Cortex of kidney (tissue), 1 donor: ENCODE data around the gene IL17RA.
"Not testable (repeated sequence)": the region's sequence is repeated elsewhere in the genome, so short reads cannot be mapped to it uniquely, and the experiment has no call there.

Experiments used
- DNase-seq: peaks from one replicate; lab custom pipeline; 2025; lab: John Stamatoyannopoulos, UW

Gene IL17RA

DNA sequence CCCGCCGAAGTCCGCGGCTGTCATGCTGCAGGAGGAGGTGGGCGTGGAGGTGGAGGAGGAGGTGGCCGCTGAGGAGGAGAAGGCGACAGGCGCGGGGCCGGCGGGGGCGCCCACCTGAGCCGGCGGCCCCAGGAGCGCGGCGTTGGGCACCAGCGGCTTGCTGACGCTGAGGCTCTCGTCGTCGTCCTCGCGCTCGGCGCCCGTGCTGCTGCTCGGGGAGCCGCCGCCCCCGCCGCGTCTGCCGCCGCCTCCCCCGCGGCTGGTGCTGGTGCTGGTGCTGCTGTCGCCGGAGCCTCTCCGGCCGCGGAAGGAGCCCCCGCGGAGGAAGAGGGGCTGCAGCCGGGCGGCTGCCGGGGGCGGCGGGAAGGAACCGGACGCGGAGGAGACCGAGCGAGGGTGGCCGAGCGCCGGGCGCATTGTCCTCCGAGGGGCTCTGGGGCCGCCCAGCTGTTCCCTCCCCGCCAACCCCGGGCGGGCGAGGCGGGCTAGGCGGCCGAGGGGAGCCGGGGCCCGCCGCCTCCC is 36.0 kb downstream of the IL17RA start:
- no peak for DNase-seq

DNA sequence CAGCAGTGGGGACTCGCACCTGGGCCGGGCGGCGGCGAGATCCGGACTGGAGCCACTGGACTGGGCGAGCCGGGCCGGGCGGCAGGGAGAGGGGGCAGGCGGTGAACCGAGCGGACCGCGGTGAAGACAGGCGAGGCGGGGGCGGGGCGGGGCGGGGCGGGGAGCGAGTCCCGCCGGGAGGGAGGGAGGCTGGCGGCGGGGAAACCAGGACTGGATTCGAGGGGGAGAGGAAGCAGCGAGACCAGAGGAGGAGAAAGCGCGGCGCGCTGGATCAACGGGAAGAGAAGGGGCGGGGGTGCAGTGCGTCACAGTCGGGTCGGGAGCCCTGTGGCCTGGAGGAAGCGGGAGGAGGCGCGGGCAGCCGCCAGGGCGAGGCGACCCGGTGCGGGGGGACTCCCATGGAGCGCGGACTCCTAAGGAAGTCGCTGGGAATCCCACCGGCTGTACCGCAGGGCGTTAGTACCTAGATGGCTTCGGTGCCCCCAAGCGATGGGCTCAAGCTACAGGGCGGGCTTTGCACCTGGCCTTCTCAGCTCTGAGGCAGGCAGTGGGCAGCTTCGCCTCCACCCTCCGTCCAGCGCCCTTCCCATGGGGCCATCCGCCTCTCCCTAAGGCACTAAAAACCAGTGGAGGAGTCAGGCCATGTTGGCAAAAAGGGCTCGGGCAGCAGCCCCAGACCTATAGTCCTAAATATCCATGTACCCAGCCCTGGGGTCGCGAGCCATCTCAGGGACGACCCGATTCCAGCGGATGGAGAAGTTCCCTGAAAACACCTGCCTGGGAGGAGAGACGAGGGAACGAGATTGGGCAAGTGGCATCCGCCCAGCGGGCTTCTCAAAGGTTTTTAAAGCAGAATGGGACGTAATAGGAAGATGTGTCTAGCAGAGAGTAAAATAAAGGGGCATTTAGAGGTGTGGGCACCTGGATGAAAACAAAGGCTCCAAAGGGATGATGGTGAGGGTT is 36.7 kb downstream of the IL17RA start, which contains the start of gene TMEM121B:
Gene TMEM121B (minus strand): TSS at position 128 of the 963 bp plus-strand sequence. CDS start 233 bp downstream, outside the sequence.
- DNase-seq: no peak

DNA sequence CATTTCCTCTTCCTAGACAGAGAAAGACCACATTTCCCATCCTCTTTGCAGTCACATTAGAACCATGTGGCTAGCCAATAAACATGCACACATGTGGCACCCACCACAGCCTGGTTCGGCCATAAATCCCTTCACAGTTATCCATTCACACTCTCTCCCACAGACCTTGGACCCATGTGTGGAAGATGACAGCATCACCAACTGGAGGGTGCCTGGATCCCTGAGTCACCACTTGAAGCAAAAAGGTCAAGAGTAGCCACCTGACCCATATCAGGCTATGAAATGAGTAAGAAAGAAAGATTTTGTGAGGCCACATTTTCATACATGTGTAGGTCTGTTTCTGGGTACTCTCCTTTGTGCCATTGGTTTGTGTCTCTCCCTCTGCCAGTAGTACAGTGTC is 45.4 kb downstream of the IL17RA start:
- no peak for DNase-seq

DNA sequence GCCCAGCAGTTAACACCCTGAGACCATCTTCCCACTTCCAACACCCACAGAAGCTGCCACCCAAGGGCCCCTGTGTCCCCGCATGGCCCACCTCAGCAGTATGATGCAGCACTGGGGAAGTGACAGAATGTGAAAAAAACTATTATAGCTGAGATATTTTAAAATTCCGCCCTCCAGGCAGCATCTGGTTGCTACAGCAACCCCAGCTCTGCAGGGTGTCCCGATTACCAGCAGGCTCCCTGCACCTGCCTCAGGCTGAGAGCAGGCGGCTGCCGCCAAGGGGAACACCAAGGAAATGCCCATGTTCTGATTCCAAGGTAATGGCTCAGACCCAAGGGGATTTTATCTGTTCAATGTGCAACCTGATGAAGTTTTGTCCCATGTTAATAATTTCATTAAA is 46.9 kb downstream of the IL17RA start:
- no peak for DNase-seq

DNA sequence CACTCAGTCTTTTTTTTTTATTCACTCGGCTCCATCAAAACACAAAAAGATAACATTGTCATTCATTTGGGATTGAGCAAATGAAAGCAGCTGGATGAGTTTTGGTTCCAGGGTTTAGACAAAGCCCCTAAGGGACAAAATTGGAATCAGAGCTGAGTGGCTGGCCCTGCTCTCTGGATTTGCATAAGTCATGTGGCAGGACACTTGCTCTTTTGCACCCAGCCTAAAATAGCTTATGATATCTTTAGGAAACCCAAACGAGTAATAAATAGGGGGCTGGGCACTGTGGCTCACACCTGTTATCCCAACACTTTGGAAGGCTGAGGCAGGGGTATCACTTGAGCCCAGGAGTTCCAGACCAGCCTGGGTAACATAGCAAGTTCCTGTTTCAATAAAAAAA is 47.3 kb downstream of the IL17RA start:
- no peak for DNase-seq

DNA sequence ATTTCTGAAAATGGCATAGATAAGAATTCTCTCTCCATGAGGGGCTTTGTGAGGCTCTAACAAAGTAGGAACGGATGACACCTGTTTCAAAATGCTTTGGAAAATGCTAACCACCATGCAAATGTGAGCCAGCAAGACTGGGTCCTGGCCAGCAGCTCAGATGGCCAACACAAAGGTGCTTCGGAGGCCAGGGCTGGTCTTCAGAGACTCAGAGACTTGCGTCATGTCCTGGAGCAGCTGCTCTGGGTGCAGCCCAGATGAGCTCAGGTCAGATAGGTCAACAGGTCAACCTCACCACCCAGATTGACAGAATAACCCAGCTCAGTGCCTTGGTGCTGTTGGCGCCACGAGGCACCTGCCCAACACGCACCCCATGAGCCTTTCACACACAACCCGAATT is 48.3 kb downstream of the IL17RA start:
- DNase-seq: no peak

DNA sequence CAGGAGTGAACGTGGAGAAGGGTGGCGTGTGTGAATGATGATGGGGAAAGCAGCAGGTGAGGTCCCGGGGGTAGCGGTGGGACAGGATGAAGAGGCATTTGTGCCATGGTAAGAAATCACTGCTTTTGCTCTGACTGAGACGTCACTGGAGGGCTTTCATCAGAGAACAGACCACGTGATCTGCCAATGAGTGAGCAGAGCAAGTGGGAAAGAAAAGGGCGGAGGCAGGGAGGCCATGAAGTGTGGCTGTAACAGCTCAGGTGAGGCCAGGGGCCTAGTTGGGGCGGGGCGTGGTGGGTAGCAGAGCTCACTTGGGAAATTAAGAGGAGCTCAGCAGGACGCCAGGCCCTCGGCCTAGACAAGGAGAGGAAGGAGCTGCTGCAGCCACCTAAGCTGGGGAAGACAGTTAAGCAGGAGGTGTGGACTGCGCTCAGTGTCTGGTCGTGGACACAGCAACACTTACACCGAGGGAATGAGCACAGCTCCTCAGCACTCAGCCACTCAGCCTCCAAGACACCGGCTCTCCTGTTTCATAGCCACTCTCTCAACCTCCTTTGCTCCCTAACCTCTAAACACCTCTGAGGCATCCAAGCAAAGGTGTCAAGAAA is 50.5 kb downstream of the IL17RA start:
- DNase-seq: no peak

DNA sequence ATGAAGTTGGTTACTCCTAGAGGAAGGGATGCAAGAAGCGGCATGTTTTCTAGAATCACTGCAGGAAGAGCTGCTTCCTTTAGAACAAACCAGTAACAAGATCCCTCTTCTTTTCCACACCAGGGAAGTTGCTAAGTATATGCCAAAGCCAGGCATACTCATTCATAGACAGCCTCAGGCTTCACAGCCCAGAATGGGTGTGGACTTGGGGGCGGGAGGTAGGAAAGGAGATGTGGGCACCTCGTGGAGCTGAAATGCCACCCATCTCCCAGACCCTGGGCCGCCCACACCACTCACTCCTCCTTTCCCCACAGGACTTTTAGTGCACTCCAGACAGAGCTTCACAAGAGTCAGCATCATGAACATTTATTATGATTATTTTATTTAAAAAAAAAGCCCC is 52.4 kb downstream of the IL17RA start:
- no peak for DNase-seq

DNA sequence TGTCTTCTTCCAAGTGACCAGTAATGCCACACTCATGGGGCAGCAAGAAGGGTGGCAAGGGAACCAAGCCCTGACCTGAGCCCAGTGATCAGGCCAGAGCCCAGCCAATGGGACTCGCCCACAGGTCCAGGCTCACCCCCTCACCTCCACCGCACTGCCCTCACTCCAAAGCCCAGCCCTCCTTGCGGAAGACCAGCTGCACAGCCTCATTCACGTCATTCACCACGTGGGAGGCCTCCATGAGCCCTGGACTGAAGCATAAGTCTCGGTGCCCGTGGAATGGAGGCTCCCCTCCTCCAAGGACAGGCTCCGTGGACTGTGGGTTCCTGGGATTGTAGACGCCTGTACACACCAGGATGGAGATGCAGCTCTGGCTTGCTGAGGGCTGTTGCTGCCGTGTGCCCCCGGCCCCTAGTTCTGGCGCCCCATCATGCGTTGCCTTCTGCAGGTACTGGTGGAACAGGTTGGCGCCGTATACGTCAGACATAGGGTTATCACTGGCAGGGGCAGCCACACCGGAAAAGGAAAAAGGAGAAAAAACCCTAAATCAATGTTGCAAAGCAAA is 53.1 kb downstream of the IL17RA start:
- no peak for DNase-seq

DNA sequence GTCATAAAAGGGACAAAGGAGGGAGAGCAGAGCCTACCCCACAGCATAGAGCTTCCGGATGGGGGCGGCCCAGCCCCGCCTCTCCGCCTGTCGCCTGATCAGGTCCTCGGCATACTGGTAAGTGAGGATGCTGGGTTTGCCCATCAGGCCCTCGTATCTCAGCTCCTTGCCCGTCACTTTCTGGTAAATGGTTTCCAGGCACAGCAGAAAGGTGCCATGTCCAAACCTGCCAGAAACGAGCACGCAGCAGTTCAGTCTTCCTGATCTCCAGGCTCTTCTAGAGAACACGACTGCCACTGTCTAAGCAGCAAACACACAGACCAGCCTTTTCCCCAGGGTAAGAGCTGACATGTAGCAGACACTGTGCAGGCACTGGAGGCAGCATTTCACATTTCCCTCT is 53.7 kb downstream of the IL17RA start:
- no peak for DNase-seq

DNA sequence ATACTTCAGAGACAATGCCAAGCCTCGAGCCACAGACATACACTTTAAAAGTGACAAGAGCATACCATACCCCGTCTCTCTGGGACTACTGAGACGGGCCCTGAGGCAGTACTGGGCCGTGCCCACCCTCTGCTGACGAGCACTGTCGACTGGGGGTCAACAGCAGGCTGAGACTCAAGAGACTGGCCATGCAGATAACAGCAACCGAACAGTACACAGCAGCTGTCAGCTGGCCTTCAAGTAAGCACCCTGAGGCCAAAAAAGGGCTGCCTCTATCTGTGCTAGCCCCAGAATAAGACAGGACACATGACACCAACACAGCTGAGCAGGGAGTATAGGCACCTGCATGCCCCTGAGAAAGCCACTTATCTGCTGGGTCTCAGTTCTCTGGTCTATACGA is 55.2 kb downstream of the IL17RA start:
- DNase-seq: no peak

DNA sequence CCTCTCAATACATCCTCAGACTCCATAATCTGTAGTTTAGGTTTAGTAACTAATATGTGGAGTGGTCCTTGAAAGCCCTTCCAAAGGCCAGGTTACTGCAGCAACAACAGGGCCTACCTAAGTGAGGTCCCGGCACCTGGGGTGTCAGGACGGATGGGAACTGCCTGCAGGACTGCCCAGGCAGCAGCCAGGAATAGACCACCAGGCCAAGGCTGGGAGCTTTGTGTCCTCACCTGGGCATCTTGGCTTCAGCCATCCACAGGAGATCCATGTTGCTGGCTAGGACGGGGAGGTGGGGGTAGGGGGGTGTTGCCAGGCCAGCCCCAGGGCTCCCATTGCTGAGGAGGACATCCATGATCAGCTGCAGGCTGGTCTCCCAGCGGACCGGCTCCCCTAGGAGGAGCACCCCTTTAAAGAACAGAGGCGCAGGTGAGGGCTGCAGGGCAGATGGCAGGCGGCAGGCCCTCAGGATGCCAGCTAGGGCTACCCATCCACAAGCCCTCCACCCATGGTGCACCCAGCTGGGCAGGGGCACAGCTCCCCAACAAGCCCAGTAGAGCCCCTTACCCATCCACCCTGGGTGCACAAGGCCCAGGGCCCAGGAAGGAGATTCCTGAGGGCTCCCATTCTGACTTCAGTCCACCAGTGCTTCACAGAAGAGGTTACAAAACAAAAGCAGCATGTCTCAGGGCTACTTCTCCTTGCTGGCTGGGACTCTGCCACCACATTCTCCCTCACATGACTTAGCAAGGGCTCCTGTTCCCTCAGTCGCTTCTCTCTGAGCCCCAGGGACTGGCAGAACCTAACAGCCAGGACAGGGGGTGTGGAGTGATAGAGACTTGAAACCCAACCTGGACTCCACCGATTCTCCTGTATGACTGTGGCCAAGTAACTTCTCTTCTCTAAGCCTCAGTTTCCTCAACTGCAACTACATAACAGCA is 56.3 kb downstream of the IL17RA start:
- DNase-seq: no peak

DNA sequence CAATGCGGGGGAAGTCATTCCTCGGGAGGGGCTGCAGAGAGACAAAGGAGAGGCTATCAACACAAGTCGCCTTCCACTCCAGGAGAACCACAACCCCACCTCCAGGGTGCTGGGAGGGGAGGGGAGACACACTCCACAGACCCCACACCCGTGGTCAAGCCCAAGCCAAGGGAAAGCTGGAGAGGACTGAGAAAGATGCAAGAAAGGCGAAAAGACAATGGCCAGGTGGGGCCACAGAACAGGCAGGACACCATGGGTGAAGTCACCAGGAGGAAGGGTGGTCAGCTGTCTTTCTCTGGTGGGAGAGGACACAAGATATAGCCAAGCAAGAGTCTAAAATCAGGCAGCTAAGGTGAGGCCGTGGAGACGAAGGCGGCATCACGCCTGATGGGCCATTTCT is 58.3 kb downstream of the IL17RA start:
- no peak for DNase-seq

DNA sequence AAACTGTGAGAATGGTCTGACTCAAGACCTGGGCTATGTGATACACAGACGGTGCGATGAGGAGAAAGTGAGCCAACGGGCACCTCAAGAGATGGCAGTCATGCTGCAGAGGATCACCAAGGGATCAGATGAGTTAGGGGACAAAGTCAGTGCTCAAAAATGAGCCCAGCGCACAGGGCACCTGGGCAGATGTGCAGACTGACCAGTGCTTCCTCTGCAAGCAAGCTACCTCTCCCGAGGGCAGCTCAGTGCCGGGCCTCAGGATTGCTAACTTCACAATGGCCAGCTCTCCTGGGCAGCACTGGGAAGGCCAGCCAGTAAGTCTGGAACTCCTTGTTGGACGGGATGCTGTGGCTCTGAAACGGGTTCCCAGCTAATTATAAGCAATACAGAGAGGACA is 59.0 kb downstream of the IL17RA start:
- no peak for DNase-seq

DNA sequence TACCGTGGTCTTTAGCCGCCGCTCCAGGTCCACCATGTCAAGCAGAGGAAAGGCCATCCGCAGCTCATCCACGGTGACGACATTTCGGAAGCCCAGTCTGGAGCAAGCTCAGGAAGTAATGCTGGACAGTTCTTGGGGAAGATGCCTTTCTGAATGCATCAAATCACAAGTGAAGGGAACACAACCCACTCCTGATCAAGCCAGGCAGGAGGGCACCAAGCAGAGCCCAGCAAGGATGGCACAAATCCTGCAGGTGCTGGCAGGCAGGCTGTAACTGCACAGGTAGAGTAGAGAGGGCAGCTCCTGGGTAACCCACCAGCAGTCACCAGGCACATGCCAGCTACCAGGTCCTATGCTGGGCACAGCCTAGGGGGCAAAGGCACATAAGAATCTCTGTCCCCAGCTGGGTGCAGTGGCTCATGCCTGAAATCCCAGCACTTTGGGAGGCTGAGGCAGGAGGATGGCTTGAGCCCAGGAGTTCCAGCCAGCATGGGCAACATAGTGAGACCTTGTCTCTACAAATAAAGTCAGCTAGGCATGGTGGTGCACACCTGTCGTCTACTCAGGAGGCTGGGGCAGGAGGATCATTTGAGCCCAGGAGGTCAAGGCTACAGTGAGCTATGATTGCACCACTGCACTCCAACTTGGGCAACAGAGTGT is 60.4 kb downstream of the IL17RA start:
- DNase-seq: no peak

DNA sequence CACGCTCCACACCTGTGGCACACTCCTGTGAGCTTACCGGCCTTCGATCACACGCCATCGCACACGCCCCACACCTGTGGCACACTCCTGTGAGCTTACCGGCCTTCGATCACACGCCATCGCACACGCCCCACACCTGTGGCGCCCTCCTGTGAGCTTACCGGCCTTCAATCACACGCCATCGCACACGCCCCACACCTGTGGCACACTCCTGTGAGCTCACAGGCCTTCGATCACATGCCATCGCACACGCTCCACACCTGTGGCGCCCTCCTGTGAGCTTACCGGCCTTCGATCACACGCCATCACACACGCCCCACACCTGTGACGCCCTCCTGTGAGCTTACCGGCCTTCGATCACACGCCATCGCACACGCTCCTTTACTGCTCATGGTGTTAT is 62.7 kb downstream of the IL17RA start:
- not testable (repeated sequence) for DNase-seq

DNA sequence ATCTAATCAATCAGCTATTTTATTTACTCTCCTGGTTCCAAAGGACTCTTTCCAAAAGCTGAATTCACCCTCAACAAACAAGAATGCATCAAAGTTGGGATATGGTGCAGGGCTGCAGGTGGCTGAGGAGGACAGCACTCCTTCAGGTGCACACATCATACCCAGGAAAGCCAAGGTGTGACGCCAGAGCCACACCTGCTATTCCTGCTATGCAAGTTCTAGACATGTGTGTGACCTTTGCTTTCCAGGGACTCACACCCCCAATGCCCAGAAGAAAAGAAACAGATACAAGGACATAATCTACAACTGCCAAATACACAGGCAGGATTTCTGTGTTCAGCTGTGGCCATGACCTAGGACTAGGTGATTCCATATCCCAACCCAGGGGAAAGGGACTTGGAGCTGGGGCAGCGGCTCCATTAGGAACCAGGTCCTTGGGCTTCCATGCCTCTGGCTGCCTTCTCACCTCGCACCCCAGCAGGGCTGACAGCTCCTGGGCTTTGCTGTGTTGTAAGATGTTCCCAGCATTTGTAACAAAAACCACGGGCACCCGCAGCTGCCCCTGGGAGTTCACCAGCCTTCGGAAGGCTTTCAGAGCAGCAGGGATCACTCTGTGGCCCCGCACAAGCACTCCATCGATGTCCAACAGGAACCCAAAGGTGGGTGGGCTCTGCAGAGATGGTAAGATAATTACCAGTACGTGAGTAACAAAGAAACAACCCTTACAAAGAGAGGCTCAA is 64.4 kb downstream of the IL17RA start:
- DNase-seq: no peak

DNA sequence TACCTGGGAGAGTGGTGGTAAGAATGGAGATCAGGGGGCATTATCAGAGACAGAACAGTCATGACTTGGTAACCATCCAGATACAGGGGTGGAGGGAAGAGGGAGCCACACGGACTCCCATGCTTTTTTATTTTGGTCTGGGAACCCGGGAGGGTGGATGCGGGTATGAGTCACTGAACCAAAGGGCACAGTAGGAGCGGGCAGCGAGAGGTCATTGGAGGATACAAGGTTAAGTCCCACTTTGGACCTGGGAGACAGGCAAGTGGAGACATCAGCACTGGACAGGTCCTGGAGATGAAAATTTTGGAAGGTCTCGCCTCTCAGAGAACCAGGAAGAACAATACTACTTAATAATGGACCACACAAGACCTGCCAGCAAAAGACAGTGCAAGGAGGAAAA is 67.5 kb downstream of the IL17RA start:
- DNase-seq: no peak

DNA sequence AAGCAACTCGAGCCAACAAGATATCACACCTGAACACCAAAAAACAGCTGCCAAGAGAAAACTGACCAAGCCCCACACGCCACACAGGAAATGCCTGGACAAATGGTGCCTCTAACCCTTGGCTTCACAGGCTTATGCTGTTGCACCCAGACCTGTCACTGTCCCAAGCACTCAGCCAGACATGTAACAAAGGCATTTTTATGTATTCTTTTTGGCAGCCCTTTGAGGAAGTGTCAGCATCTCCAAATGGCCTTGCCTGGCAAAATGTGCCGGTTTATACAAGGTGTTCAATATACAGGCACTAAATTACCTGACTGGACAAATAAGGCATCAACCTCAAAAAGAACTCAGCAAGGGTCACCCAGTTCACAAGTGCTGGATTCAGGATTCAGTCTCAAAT is 68.2 kb downstream of the IL17RA start:
- no peak for DNase-seq

DNA sequence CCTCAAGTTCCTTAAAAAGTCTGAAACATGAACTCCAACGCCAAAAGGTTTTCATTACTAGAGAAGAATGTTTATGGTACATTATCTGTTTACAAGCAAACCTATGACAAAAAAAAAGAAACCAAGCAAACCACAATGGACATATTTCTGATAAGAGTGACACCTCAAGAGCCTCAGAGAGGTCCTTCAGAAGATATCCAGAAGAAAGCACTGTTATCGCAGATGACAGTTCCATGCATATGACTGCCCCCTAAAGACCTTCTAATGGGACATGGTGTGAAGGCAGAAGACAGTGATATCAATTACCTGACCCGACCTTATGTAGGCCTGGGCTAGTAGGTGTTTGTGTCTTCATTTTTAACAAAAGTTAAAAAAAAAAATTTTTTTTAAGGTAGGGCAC is 71.1 kb downstream of the IL17RA start:
- DNase-seq: no peak
